8988T (cell line): Measurements from ENCODE around the gene TXNDC9.
"Not testable (repeated sequence)": the region's sequence is repeated elsewhere in the genome, so short reads cannot be mapped to it uniquely, and the experiment has no call there.

ENCODE experiments used
- DNase-seq: peaks from one replicate; pipeline ENCODE4 v3.0.0; 2011

The TXNDC9 gene, protein sequence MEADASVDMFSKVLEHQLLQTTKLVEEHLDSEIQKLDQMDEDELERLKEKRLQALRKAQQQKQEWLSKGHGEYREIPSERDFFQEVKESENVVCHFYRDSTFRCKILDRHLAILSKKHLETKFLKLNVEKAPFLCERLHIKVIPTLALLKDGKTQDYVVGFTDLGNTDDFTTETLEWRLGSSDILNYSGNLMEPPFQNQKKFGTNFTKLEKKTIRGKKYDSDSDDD

DNA sequence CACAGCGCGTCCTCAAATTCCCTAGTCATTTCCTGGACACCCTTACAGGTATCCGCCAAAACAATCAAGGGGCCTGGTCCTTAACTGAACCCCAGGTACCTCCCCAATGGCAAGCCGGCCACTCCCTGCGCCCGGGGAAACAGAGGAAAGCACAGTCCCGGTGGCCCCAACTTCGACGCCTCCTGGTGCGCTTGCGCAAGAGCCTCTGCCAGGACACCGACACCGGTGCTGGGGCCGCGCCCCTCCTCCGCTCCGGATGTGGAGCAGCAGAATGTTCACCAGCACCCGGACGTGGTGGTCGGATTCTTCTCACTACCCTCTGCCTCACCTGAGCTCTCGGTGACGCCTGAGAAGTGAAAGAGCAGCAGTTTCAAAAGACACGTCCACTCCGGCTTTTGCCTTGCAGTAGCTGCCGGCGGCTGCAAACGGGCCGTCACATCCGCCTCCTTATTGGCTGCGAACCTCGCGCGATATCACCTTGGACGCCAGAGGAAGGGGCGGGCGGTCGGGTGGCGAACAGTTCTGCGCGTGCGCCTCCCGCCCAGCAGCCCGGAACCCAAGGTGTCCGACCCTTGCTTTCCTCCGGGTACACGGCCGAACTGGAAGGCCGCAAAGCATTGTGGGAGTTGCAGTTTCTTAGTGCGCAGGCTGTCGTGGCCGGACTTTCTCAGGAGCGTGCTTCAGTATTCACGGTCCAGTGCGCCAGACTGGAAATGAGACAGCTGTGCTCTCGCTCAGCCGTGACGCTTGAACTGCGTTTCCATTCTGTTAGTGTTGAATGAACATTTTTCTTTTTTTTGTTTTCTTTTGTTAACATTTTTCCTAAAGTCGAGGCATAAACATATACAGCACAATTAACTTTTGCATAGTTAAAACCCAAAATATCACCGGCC lies at the start of gene TXNDC9:
Gene TXNDC9 (minus strand): TSS at position 423 of the 893 bp plus-strand sequence. CDS start 3,123 bp downstream, outside the sequence.
- peak; percentile 86 for DNase-seq

DNA sequence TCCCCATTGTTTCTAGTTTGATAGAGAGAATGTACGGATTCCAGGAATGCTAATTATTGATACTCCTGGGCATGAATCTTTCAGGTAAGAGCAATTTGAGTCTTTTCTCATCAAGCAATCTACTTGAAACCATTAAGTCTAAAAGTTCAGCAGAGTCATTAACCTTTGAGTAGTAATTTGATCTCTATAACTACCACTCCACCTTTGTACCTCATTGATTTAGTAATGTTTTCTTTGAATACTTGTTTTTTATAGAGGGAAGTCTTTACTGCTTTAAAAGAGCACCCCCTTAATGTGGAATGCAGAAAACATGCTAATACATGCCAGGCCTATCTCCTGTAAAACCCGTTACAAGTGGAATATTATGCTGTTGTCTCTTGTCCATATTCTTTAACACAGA lies 46.0 kb upstream of the TXNDC9 start:
- DNase-seq = no peak

DNA sequence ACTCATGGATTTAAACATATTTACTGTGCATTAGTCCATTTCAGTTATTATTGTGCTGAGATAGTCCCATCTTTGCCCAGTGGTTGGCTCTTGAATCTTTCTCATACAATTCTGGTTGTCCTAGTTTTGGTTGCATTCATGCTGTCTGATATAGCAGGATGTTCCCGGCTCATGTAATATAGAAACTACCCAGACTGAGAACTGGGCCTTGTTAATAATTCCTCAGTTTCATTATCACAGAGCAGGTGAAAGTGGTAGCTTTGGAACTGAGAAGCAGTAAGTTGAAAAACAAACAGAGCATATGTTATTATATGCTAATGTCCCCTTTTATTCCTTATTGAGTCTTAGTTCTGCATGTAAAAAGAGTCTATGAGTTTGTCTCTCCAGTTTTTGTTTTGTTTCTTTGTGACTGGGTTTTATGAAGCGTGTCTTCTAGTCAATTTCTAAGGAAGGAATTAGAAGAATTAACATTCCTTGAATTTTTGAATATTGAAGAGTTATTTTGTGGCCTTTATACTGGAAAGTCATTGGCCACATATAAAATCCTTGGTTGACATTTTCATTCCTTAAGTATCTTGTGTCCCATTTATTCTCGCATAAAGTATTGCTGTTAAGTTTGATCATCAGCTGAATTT lies 44.4 kb upstream of the TXNDC9 start:
- DNase-seq = no peak

DNA sequence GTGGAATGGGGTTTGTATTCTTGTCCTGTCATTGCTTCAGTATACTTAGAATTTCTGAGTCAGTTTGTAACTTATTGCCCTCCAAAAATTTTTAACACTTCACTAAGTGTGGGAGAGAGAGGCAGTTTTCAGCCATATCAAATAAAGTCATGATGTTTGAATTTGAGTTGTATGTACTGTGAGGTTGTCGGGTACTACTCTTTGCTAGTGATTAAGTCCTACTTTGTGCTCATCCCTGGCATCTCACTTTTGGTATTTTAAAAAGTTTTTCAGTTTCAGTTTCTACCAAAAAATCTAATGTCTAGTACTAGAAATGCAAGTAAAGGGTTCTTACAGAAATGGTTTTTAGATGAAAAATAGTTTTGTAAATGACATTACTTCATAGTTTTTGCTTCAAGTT lies 41.7 kb upstream of the TXNDC9 start:
- no peak for DNase-seq

DNA sequence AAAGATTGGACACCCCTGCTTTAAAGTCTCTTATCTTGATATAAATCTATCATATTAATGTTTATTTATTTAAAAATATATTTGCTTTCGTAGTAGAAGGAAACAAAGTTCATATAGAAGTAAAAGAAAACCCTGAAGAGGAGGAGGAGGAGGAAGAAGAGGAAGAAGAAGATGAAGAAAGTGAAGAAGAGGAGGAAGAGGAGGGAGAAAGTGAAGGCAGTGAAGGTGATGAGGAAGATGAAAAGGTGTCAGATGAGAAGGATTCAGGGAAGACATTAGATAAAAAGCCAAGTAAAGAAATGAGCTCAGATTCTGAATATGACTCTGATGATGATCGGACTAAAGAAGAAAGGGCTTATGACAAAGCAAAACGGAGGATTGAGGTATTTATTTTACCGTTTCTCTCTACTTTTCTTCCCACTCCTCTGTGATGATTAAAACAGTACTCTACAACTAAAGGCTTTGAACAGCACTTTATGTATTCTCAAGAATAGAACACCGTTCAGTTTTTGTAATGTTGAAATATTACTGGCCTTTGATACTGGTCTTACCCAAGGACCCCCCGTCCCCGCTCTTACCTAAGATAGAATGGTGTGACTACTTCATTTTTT lies 40.2 kb upstream of the TXNDC9 start:
- no peak for DNase-seq

DNA sequence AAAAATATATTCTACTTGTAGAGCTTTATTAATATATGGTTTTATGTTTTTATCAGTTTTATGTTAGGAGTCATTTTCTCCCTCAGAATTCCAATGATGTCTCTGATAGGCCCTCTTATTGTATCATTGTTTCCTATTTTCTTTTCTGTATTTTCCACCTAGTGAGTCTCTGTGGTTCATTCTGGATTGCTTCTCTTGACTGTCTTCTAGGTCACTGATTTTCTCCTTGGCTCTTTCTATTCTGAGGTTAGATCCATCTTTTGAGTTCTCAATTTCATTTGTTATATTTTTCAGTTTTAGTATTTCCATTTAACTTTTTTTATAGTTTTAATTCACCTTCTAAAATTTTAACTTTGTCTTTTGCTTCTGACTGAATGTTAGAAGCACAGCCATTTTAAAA lies 38.6 kb upstream of the TXNDC9 start:
- DNase-seq = no peak

DNA sequence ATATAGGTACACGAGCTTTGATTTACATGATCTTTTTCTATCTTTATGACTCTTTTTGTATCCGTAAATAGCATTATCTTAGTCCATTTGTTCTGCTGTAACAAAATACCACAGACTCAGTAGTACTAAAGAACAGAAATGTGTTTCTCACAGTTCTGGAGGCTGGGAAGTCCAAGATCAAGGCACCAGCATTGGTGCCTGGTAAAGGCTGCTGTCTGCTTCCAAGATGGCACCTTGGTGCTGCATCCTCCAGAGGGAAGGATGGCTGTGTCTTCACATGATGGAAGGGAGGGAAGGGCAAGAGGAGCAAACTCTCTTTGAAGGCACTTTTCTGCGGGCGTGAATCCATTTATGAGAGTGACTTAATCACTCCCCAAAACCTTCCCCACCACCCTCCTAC lies 37.0 kb upstream of the TXNDC9 start:
- DNase-seq = no peak

DNA sequence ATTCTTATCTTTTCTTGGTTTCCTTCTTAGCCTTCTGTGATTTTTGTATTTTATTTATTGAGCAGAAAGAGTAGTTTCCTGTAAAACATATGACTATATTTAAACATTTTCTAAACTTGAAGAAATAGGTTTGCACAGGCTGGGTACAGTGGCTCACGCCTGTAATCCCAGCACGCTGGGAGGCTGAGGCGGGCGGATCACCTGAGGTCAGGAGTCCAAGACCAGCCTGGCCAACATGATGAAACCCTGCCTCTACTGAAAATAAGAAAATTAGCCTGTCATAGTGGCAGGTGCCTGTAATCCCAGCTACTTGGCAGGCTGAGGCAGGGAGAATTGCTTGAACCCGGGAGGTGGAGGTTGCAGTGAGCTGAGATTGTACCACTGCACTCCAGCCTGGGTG lies 32.7 kb upstream of the TXNDC9 start:
- DNase-seq = not testable (repeated sequence)

DNA sequence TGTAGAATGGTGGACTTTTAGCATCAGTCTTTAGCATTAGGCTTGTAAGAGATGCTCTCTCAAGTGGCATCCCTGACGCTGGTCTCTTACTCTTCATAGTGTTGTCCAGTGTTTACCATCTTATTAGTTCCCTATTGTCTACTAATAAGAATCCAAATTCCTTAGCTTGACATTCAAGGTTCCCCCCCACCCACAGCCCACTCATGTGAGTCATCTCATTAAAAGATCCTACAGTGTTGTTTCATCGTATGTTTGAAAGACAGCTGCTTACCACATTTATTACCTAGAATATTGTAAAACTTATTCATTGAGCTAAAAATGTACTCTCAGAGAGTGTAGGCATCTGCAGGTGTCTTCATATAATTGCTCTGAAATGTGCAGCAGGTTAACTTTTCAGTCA lies 29.5 kb upstream of the TXNDC9 start:
- DNase-seq = no peak

DNA sequence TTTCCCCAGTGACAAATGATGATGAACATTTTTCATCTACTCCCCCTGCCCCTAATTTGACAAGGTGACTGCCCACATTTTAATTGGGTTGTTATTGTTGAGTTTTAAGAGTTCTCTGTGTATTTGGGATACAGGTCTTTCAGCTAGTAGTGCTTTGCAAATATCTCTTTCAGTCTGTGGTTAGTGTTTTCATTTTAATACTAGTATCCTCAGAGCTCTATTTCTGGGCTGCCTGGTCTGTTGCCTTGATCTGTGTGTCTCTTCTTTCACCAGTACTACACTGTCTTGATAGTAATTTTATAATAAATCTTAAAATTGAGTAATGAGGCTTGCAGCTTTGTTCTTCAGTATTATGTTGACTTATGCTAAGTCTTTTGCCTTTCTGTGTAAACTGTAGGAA lies 20.7 kb upstream of the TXNDC9 start:
- DNase-seq = no peak

DNA sequence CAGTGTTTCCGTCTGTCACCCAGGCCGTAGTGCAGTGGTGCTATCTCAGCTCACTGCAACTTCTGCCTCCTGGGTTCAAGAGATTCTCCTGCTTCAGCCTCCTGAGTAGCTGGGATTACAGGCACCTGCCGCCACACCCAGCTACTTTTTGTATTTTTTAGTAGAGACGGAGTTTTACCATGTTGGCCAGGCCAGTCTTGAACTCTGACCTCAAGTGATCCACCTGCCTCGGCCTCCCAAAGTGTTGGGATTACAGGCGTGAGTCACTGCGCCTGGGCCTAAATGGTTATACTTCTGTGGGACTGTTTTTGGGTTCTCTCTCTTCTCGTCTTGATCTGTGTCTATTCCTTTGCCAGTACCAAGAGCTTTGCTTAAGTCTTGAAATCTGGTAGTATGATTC lies 18.7 kb upstream of the TXNDC9 start:
- not testable (repeated sequence) for DNase-seq

DNA sequence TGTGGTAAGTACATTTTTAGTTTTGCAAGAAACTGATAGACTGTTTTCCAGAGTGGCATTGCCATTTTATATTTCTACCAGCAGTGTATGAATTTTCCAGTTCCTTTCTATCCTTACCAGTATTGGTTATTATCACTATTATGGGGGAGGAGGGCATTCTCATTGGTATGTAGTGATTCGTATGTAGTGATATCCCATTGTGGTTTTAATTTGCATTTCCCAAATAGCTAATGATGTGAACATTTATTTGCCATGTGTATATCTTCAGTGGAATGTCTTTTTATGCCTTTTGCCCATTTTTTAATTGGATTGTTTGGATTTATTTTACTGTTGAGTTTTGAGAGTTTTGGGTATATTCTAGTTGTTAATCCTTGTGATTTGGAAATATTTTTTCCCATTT lies 17.9 kb upstream of the TXNDC9 start:
- no peak for DNase-seq

DNA sequence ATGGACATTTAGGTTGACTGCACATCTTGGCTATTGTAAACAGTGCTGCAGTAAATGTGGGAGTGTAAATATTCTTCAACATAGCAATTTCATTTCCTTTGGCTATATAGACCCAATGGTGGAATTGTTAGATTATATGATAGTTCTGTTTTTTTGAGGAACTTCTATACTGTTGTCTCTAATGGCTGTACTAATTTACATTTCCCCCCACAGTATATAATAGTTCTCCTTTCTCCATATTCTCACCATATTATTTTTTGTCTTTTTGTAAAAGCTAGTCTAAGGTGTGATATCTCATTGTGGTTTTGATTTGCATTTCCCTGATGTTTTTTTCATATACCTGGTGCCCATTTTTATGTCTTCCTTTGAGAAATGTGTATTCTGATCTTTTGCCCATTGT lies 14.1 kb upstream of the TXNDC9 start:
- DNase-seq = no peak

DNA sequence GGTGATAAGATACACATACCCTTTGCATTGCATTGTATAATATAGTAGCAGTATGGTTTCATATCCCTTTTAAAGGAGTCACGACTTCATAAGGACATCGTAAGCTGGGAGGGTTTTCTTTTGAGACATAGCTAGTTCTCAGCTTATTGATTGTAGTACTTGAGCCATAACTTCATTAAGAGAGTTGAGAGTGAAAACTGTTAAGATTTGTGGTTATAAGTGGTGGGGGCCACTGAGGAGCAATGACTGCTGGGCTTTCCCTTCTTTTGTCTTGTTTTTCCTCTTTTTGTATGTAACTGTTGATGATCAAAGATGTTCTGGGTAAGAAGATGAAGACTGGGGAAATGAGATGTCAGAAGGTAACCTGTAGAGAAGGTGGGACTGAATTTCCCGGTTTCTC lies 12.0 kb upstream of the TXNDC9 start:
- DNase-seq = no peak

DNA sequence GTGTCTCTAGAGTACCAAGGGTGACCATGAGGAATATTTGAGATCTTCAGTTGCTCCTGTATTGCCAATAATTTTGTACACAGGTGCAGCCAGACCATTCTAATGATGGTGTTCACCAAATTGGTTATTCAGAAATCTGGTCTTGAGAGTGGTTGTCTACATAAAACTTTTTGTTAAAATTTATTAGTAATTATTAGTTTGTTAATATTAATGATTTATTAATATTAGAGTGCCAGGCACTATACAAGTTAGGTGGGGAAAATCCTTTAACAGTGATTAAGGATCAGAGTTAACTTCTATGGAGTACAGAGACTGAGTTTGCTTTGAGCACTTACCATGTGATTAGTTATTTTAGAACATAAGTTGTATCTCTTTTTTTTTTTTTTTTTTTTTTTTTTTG lies 10.1 kb upstream of the TXNDC9 start:
- DNase-seq = no peak

DNA sequence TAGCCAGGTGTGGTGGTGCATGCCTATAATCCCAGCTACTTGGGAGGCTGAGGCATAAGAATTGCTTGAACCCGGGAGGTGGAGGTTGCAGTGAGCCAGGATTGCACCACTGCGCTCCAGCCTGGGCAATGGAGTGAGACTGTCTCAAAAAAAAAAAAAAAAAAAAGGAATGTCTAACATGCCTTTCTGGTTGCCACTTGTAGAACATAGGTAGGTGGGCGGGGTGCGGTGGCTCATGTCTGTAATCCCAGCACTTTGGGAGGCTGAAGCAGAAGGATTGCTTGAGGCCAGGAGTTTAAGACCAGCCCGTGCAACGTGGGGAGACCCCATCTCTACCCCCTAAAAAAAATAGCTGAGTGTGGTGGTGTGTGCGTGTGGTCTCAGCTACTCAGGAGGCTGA lies 9.3 kb upstream of the TXNDC9 start:
- not testable (repeated sequence) for DNase-seq

DNA sequence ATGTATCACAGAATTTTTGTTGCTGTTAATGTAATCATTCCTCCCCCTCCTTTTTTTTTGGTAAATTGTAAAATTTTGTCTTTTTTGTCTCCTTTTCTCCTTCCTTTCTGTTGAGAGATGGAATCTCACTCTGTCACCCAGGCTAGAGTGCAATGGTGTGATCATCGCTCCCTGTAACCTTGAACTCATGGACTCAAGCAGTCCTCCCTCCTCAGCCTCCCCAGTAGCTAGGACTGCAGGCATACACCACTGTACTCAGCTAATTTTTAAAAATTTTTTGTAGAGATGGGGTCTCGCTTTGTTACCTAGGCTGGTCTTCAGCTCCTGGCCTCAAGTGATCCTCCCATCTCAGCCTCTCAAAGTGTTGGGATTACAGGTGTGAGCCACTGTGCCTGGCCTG lies 6.4 kb upstream of the TXNDC9 start:
- no peak for DNase-seq

DNA sequence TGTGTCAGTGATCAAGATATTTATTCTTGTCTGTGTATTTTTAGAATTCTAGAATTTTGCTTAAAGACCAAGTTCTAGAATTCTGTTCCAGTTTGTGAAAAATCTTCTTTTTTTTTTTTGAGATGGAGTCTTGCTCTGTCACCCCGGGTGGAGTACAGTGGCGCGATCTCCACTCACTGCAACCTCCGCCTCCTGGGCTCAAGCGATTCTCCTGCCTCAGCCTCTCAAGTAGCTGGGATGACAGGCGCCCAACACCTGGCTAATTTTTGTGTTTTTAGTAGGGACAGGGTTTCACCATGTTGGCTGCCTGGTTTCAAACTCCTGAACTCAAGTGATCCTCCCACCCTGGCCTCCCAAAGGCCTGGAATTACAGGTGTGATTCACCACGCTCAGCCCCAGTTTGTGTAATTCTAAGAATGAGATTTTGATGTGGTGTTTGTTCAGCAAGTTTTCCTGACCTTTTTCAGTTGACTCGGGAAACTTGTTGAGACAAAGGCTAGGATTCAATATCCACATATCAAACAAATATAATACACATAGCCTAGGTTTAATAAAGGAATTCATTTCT lies 4.6 kb upstream of the TXNDC9 start:
- no peak for DNase-seq

DNA sequence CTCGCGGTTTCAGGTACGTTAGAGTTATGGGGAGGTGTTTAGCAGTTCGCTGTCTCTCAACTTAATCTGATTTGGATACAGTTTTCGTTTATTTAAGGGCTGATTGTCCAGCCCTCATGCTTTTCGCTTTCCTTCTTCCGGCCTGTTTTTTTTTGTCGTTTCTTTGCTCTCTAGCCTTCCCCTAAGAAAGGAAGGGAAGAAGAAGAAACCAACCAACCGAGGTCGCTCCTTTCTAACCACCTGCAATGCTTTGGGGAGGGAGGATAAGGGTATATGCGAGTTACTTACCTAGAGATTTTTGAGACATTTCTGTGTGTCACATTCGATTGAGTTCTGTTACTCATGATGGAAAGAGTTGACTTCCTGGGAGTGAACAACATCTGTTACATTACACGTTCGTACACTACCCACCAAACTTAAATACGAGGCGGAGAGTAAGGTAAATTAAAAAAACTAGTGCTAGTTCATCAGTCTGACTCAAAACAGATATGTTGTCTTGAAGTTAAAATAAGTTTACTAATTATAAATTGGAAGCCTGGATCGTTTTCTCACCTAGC lies 2.0 kb upstream of the TXNDC9 start:
- DNase-seq = no peak

DNA sequence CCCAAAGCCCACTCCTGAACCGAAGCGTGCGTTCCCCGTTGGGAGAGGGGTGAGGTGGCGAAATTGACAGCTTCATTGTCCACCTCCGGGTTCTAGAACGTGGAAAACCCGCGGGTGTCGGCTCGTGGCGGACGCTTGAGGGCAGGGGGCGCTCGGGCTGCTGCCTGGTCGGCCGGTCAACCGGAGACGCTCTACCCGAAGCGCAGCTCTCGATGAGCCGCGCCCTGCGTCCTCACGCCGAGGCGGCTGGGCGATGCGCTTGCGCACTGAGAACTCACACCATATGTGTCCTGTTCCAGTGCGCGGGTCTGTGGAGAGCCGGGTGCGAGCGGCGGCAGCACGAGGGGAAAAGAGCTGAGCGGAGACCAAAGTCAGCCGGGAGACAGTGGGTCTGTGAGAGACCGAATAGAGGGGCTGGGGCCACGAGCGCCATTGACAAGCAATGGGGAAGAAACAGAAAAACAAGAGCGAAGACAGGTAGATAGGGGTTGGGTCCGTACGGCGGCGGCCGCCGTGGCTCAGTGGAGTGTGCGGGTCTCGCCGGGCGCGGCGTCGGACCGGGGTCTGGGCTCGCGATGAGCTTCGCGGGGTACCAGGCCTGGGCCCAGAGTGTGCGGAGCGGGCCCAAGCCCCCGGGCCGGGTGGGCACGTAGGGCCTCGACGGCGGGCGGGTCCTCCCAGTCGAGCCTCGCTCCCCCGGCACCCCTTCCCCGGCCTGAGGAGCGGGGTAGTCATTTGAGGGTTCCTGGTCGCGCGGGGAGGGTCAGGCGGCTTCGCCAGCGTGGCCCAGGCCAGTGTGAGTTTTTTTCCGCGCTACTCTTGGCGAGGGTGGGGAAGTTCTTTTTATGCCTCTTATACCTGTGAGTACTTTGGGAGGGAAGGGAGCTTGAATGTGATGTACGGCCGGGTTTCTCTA lies 1.2 kb upstream of the TXNDC9 start, which contains the start of gene EIF5B:
Gene EIF5B (plus strand): TSS at position 277 of the 916 bp plus-strand sequence. CDS start 166 bp downstream, at position 443.
- peak; percentile 87 for DNase-seq

DNA sequence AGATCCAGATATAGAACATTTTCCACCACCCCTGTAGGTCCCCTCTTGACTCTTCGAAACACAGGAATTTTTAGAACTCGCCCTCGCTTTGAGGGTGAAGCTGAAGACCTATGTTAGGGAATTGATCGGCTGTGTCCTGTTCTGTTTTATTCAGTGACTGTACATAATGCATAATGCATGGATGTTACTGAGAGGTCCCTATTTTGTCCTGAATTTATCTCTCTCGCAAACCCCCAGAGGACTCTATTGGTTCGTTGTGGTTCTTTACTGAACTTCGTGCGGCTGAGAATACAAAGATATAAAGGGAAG lies 625 bp upstream of the TXNDC9 start:
- no peak for DNase-seq

DNA sequence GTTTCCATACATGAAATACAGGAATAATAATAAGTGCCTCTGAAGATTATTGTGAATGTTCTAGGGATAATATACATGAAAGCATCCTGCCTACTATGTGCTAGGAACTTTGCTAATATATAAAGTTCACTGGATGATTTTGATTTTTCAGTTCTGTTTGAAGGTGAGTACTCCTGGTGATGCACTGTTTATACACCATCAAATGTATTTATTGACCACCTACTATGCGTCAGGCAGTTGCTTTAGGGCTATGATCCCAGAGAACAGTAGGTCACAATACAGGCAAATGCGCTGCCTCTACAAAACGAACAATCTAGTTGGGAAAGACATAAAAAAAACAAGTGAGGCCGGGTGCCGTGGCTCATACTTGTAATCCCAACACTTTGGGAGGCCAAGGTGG lies 10.7 kb downstream of the TXNDC9 start:
- DNase-seq = no peak
